Common myeloid progenitor, CD34-positive (primary cell): ENCODE measurements around the gene CXCL10.
"Not testable (repeated sequence)": the region's sequence is repeated elsewhere in the genome, so short reads cannot be mapped to it uniquely, and the experiment has no call there.

ENCODE experiments used
- CTCF ChIA-PET: fragments of 350-600 bp; sonication (Branson Sonifier 250); formaldehyde crosslinking; loops from one replicate; lab custom pipeline; 2021; ENCODE audit warnings: antibody characterized with exemption; lab: Charles Lee
- POLR2A ChIA-PET: fragments of 350-600 bp; sonication (Branson Sonifier 250); formaldehyde crosslinking; loops from one replicate; lab custom pipeline; 2021; ENCODE audit warnings: antibody characterized with exemption; lab: Charles Lee
- DNase-seq, 3 donors: peaks; one replicate each; pipeline versions ENCODE4 v3.0.0 to v3.0.0-alpha.2; 2013
- H3K27ac ChIP-seq, 2 experiments: 1 replicate in 1 of 2; 2 replicates in 1 of 2; pipeline ENCODE4 v1.7.0; 2013; ENCODE audit warnings: inconsistent platforms in 2 of 2, low read length in 2 of 2, mild to moderate bottlenecking in 2 of 2, low read depth in 1 of 2, moderate library complexity in 1 of 2; ENCODE audit not compliant: severe bottlenecking in 2 of 2, insufficient read depth in 1 of 2, poor library complexity in 1 of 2
- H3K27me3 ChIP-seq, 5 experiments: replicated peaks in 2 of 5; 1 replicate in 3 of 5; 2 replicates in 2 of 5; pipeline versions ENCODE4 v1.6.1 to v1.7.0; 2013; ENCODE audit warnings: low read length in 4 of 5, mild to moderate bottlenecking in 2 of 5, moderate library complexity in 2 of 5, inconsistent platforms in 1 of 5; ENCODE audit not compliant: insufficient read depth in 5 of 5, control insufficient read depth in 4 of 5
- H3K36me3 ChIP-seq, 4 experiments: 1 replicate in 2 of 4; 2 replicates in 2 of 4; pipeline versions ENCODE4 v1.6.1 to v1.7.0; 2013; ENCODE audit warnings: low read length in 3 of 4, control low read depth in 1 of 4, mild to moderate bottlenecking in 1 of 4; ENCODE audit not compliant: control insufficient read depth in 4 of 4, insufficient read depth in 4 of 4
- H3K4me1 ChIP-seq, 4 experiments: 1 replicate in 3 of 4; 2 replicates in 1 of 4; pipeline versions ENCODE4 v1.6.1 to v1.7.1; 2013; ENCODE audit warnings: low read length in 3 of 4, mild to moderate bottlenecking in 3 of 4, control low read depth in 1 of 4, inconsistent platforms in 1 of 4, moderate library complexity in 1 of 4; ENCODE audit not compliant: control insufficient read depth in 4 of 4, insufficient read depth in 4 of 4; ENCODE audit errors: control extremely low read depth in 1 of 4
- H3K4me3 ChIP-seq, 7 experiments: 1 replicate in 4 of 7; 2 replicates in 3 of 7; pipeline versions ENCODE4 v1.5.1 to v1.7.0; 2013; ENCODE audit warnings: mild to moderate bottlenecking in 7 of 7, low read length in 6 of 7, moderate library complexity in 6 of 7, inconsistent platforms in 2 of 7, low read depth in 2 of 7, control low read depth in 1 of 7; ENCODE audit not compliant: insufficient read depth in 4 of 7, control insufficient read depth in 1 of 7; ENCODE audit errors: extremely low read depth in 1 of 7
- H3K9me3 ChIP-seq, 5 experiments: 1 replicate in 4 of 5; 2 replicates in 1 of 5; pipeline versions ENCODE4 v1.6.1 to v1.7.1; 2013; ENCODE audit warnings: low read length in 4 of 5, mild to moderate bottlenecking in 2 of 5, inconsistent platforms in 1 of 5, low read depth in 1 of 5, moderate library complexity in 1 of 5; ENCODE audit not compliant: control insufficient read depth in 4 of 5, insufficient read depth in 2 of 5; ENCODE audit errors: control extremely low read depth in 1 of 5
- WGBS: methylation state at CpG from one replicate; pipeline ENCODE4 v1.1.5; 2013; ENCODE audit not compliant: insufficient coverage; 5-methylcytosine and 5-hydroxymethylcytosine counted together

The CXCL10 gene

DNA sequence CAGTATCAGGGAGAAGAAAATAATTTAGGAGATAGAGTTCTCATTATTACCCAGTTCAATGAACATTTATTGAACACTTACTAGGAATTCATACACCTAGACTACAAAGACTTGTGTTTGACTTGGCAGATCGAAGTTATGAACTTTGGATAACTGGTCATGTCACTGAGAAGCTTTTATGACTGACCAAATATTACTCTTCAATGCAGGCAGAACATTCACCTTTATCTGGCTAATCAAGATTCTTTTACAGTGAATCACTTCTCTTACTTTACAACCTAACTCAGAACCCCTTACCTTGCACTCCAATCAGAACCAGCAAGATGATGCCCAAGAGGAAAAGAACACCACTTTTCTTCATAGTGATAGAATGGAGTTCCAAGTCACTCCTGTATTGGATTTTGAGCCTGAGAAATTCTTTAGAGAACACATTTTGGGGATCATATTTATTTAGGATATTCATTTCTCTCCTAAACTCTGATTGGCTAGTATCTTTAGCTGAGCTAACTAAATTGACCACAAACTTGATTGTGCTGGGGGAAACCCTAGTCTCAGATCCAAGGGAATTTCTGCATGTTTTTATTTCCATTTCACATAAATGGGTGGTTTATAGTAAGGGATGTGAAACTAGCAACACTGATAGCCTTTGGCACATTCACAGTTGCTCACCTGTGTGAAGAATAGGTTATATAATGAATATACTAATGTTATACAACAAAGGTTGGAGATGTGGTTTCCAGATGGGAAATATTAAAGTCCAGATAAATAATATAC, 16.0 kb downstream of the CXCL10 start, which contains the start of gene CXCL9:
TSS of gene CXCL9 (minus strand) at position 421 of the 774 bp plus-strand sequence. CDS start at position 361, 60 bp downstream.
- no peak for DNase-seq
- POLR2A ChIA-PET, result no interaction called here
- CTCF ChIA-PET, result interaction anchor here (0.8 to 1.4 kb wide), 2 partner anchors 11 kb away, joined by 3 read pairs; no protein-coding TSS in a partner anchor
- WGBS, result 100% methylated on average over 1 of the region's 1 CpG
- Histone ChIP-seq H3K27me3 (no peaks in the 10 kb centered on the region), H3K9me3 (no peaks in the 10 kb centered on the region), H3K4me1 (peaks cover 0 to 12% (median 2%) of the 10 kb centered on the region in 4 experiments), H3K4me3 (no peak within 1 kb of the TSS), H3K27ac (no peak within 1 kb of the TSS), H3K36me3 (no peaks in the 10 kb centered on the region)

DNA sequence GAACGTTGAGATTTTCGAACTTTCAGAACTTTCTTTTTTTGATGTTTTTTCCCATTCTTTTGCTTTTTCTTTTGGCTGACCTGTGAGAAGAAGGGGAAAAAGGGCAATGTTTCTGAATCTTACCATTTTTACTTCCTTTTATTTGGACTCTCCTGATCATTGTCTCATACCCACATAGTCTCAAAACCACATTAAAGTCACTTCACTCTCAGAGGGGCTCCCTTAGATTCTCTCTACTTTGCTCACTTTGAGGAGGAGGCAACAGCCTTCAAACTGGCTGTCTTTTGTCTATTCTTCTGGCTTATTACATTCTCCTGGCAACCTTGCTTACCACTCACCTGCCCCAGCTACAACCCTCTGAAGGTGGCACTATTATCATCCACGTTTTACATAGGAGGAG, 19.7 kb downstream of the CXCL10 start:
- Histone ChIP-seq H3K4me1 (peaks cover 0 to 12% (median 0%) of the 10 kb centered on the region in 4 experiments), H3K9me3 (no peaks in the 10 kb centered on the region), H3K27me3 (no peaks in the 10 kb centered on the region), H3K36me3 (no peaks in the 10 kb centered on the region), H3K4me3 (no peak overlapping the region), H3K27ac (no peak overlapping the region)
- ChIA-PET CTCF (no interaction called here), POLR2A (no interaction called here)
- no peak for DNase-seq
- WGBS, result 80% methylated on average over 2 of the region's 3 CpGs

DNA sequence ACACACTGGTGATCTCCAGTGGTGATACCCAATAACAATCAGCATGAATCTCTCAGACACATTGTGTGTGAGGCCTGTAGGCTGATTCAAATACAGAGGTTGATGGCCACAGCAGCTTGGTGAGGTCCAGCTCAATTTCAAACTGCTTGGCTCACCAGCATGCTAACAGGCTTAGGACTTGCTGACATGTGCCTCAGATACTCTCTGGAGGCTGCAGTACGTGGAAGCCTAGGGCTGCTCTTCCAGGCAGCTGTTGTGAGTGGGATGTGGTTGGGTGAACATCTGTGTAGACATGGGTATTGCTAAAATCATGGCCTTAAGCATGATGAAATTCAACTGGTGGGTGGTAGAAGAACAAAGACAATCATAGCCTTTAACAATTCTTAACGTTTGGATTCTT, 20.3 kb downstream of the CXCL10 start:
- H3K4me1 ChIP-seq, result peaks cover 0 to 12% (median 0%) of the 10 kb centered on the region in 4 experiments
- H3K36me3 ChIP-seq, result no peaks in the 10 kb centered on the region
- H3K4me3 ChIP-seq, result no peak overlapping the region
- ChIA-PET POLR2A (no interaction called here), CTCF (no interaction called here)
- no peaks in the 10 kb centered on the region for H3K9me3 ChIP-seq
- WGBS, result no CpG with 5 or more reads among the region's 2 CpGs
- no peak overlapping the region for H3K27ac ChIP-seq
- no peaks in the 10 kb centered on the region for H3K27me3 ChIP-seq
- DNase-seq, result peak in 1 of 3 donors; percentile 18

DNA sequence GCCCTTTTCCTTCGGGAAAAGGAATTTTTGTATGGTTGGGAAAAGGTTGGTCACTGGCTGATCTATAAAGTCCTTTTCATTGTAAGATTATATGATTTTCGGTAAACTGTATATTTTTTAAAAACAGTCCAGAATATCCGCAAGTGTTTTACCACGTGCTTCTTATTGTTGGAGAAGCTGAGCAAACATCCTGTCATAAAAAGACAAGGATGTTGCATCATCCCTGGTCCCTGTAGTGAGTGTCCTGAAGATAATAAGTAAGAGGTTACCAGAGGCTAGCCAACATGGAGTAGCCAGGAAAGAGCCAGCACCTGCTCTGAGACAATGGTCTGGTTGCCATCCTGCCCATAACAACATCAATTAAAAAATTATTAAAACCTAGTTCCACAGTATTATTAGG, 21.1 kb downstream of the CXCL10 start:
- POLR2A ChIA-PET, result no interaction called here
- Histone ChIP-seq H3K4me1 (peaks cover 0 to 12% (median 0%) of the 10 kb centered on the region in 4 experiments), H3K9me3 (no peaks in the 10 kb centered on the region), H3K4me3 (no peak overlapping the region), H3K27ac (no peak overlapping the region), H3K27me3 (no peaks in the 10 kb centered on the region), H3K36me3 (no peaks in the 10 kb centered on the region)
- 100% methylated on average over 2 of the region's 4 CpGs for WGBS
- CTCF ChIA-PET, result no interaction called here
- no peak for DNase-seq

DNA sequence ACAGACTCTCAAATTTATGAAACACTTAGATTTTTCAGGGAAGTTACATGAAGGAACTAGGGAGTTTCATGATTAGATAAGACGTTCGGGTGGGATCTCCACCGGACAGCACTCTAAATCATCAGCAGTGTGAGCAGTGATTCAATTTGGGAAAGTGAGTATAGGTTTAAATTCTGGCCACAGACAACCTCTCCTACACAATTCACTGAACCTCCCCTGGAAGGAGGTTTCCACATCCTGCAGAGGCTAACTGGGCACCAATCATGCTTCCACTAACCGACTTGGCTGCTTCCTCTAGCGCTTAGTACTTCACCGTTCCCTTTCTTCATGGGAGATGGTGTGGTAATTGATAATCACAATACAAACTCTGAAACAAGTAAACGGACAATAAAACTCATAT, 21.6 kb downstream of the CXCL10 start:
- no peaks in the 10 kb centered on the region for H3K27me3 ChIP-seq

DNA sequence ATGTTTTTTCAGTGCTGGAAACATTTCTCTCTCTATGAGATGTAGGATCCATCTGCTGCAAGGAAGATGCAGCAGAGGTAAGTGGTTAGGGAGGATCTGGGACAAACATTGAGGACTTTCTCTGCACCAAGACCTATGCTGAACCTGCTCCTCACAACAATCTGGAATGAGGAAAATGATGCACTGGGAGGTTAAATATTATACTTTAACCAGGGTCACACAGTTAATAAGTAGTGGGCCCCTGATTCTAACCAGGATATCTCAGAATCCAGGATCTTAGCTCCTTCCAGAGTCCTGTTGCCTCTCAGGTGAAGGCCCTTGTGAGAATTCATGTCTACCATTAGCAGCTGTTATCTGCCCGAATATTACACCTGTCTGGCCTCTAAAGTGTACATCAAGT, 23.0 kb downstream of the CXCL10 start:
- WGBS, result 100% methylated on average over 1 of the region's 1 CpG
- H3K36me3 ChIP-seq, result no peaks in the 10 kb centered on the region
- peaks cover 0 to 12% (median 0%) of the 10 kb centered on the region in 4 experiments for H3K4me1 ChIP-seq
- no peak overlapping the region for H3K27ac ChIP-seq
- no peak for DNase-seq
- POLR2A ChIA-PET, result no interaction called here
- no peak overlapping the region for H3K4me3 ChIP-seq
- no peaks in the 10 kb centered on the region for H3K27me3 ChIP-seq
- no peaks in the 10 kb centered on the region for H3K9me3 ChIP-seq
- CTCF ChIA-PET, result interaction anchor here (0.6 to 1.7 kb wide), 5 partner anchors 8 to 105 kb away, joined by 3 to 8 read pairs (median 4); no protein-coding TSS in a partner anchor

More for the DNA sequence above, 21.6 kb downstream of the CXCL10 start:
- ChIA-PET CTCF (interaction anchor here (1.7 kb wide), 1 partner anchor 61 kb away, joined by 4 read pairs; no protein-coding TSS in a partner anchor), POLR2A (no interaction called here)
- H3K36me3 ChIP-seq, result no peaks in the 10 kb centered on the region
- H3K9me3 ChIP-seq, result no peaks in the 10 kb centered on the region
- DNase-seq, result no peak
- peaks cover 0 to 12% (median 0%) of the 10 kb centered on the region in 4 experiments for H3K4me1 ChIP-seq
- no peak overlapping the region for H3K4me3 ChIP-seq
- WGBS, result 100% methylated on average over 1 of the region's 7 CpGs
- no peak overlapping the region for H3K27ac ChIP-seq

DNA sequence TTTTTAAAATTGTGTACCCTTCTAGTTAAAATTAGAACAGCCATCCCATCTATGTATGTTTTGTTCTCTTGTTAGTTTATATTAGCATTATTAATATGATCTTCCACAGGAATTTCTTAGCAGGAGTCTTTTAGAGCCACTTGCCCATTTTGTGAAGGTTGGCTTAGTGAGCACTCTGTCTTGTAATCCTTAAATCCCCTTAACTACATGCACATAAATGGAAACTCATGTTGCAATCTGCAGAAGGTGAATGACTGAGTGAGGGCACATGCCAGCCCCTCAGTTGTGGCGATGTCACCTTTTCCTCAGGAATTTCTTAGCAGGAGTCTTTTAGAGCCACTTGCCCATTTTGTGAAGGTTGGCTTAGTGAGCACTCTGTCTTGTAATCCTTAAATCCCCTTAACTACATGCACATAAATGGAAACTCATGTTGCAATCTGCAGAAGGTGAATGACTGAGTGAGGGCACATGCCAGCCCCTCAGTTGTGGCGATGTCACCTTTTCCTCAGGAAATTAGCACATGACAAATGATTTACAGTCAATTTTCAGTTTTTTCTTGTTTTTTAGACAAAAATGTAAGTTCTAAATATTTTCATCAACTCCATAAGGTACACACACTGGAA, 24.7 kb downstream of the CXCL10 start:
- POLR2A ChIA-PET, H3K36me3 ChIP-seq, H3K27ac ChIP-seq, H3K9me3 ChIP-seq, H3K27me3 ChIP-seq, DNase-seq, H3K4me1 ChIP-seq, H3K4me3 ChIP-seq: not testable (repeated sequence)
- no CpG with 5 or more reads among the region's 2 CpGs for WGBS
- CTCF ChIA-PET, result interaction anchor here (1.6 to 4.8 kb wide), 3 partner anchors 64 to 107 kb away, joined by 8 to 40 read pairs (median 35); no protein-coding TSS in a partner anchor
